Fibroblast of the aortic adventitia (primary cell): Measurements from ENCODE around the gene IL21. TPM values are rescaled to one million over a fixed set of nuclear protein-coding genes. Genes with fewer than 3 reads are reported as not detected.
"Not testable (repeated sequence)": the region's sequence is repeated elsewhere in the genome, so short reads cannot be mapped to it uniquely, and the experiment has no call there.

ENCODE experiments used
- DNase-seq: peaks from one replicate; pipeline ENCODE4 v3.0.0-alpha.2; 2010; ENCODE audit warnings: low read depth
- H3K4me3 ChIP-seq: 2 replicates; pipeline ENCODE4 v1.5.1; 2011; ENCODE audit warnings: low read depth, mild to moderate bottlenecking, control low read depth, low read length, moderate library complexity
- total RNA-seq: library from RNA; depleted of rRNA; stranded (reverse); fragments of >200 nt; gene quantifications from 2 replicates; pipeline ENCODE4 v1.2.3, GENCODE V29; 2012; ENCODE audit warnings: low replicate concordance
- TF ChIP-seq, protein P1 (sequence below): IDR thresholded peaks from 2 replicates; pipeline ENCODE4 v1.5.1; 2011; ENCODE audit warnings: mild to moderate bottlenecking, low read length, control low read depth, inconsistent platforms; ENCODE audit not compliant: insufficient read depth

IL21 gene
- total RNA-seq, 1 donor = not detected

DNA sequence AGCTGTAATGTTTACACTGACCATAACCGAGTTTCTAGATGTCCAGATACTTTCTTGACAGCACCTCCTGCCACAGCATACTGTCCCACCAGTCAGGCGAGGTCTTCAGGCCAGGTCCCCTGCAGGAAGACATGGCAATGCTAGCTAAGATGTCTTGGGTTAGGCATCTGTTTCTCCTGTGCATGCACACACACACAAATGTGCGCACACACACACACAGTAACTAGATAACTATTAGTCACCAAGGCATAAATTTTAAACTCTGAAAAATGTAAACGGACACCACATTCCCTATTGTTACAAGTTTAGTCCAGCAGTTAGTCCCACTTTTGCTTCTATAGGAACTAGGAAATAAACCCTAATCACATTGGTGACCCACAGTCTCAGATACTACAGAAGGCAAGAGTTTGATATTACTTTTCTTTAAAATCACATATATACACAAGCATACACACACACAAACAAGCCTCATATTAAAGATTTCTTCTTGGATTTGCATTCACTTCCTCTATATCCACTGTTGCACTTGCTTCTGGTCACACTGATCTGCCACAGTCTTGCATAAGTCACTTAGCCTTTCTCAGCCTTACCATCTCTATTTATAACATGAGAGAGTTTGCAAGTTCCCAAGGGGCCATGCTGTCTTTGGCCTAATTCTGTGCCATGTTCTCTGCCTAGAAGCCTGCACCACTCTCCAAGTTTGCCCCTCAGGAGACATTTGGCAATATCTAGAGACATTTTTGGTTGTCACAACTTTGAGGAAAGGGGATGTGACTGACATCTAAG is 32.2 kb downstream of the IL21 start:
- no peak overlapping the region for H3K4me3 ChIP-seq
- DNase-seq = peak; percentile 40
- TF ChIP-seq, protein P1, sequence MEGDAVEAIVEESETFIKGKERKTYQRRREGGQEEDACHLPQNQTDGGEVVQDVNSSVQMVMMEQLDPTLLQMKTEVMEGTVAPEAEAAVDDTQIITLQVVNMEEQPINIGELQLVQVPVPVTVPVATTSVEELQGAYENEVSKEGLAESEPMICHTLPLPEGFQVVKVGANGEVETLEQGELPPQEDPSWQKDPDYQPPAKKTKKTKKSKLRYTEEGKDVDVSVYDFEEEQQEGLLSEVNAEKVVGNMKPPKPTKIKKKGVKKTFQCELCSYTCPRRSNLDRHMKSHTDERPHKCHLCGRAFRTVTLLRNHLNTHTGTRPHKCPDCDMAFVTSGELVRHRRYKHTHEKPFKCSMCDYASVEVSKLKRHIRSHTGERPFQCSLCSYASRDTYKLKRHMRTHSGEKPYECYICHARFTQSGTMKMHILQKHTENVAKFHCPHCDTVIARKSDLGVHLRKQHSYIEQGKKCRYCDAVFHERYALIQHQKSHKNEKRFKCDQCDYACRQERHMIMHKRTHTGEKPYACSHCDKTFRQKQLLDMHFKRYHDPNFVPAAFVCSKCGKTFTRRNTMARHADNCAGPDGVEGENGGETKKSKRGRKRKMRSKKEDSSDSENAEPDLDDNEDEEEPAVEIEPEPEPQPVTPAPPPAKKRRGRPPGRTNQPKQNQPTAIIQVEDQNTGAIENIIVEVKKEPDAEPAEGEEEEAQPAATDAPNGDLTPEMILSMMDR = no peak

- TF ChIP-seq, protein P1 = no peak
- DNase-seq = peak; percentile 91
- H3K4me3 ChIP-seq = no peak overlapping the region
These were observed 36.3 kb downstream of the IL21 start for GRCh38 chr4:122584519-122584918.

DNA sequence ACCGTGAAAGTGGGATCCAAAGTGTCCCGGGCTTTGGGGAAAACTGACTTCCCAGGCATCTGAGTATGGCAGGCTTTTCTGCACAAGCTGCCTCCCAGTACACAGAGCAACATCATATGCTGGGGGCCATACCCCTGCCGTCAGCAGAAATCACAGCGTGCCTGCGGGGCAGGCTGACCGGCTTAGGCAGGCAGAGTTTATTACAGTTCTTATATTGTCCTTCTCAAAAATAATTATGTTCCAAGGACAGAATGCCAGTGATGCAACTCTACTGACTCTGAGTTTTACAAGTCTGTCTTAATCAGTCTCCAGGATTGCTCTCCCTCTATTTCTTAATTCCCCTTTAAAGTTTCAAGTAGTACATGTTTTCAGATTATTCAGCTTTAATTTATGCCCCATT is 37.0 kb downstream of the IL21 start:
- DNase-seq = peak; percentile 59
- TF ChIP-seq, protein P1 = no peak
- no peak overlapping the region for H3K4me3 ChIP-seq

DNA sequence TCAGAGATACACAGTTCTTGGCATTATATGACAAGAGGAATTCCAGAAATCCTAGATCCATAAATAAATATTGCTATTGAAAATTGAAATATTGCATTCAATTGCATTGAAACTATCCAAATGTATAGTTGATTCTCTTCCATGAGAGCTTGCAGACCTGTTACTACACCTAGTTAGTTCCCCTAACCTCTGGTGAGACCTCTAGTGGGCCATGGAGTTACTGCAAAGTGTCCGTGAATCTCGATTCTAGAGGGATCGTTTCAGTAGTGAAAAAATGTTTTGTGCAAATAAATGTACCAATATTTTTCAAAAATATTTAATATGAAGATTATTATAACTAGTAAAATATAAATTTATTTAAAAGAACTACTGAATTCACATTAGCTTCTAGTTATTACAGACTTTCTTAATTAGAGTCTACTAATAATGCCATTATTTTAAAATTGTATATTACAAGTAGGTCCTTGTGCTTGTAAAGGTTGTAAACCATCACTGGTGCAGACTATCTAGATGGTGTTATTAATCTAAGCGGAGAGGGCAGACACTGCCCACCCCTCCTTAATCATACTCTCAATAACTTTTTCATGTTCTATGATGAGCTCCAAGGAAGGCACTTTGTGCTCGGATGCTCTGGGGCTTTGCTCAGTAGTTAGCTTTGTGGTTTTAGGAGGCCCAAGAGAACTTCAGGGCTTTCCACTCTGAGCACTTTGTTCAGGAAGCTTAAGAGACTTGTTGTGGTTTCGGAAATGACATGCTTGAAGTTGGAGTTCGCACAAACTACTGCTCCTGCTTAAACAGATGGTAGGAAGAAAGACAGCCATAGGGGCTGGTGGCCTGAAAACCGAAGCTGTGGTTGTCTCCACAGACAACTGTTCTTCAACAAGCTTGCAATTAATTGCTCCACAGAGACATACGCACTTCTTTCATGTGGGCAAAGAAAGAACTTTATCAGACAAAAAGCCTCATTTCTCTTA is 42.8 kb downstream of the IL21 start:
- no peak overlapping the region for H3K4me3 ChIP-seq
- DNase-seq = peak; percentile 53
- TF ChIP-seq, protein P1 = peak; percentile 92

DNA sequence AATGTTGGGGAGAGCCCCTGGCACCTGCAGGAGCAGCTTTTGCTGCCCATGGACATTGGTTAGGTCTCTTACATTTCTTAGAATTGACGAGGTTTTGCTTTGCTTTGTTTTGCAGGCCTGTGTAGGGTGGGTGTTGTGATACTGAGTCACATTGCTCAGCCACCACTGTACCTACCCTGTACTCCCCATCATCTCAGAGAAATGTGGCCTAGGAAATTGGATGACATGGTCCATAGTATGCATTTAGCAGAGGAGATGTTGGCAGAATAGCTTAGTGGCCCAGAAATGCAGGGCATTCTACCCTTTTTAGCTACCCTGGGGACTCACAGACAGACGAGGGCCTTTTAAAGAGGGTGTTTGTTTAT is 43.7 kb downstream of the IL21 start:
- no peak for DNase-seq
- H3K4me3 ChIP-seq = no peak overlapping the region
- TF ChIP-seq, protein P1 = no peak

DNA sequence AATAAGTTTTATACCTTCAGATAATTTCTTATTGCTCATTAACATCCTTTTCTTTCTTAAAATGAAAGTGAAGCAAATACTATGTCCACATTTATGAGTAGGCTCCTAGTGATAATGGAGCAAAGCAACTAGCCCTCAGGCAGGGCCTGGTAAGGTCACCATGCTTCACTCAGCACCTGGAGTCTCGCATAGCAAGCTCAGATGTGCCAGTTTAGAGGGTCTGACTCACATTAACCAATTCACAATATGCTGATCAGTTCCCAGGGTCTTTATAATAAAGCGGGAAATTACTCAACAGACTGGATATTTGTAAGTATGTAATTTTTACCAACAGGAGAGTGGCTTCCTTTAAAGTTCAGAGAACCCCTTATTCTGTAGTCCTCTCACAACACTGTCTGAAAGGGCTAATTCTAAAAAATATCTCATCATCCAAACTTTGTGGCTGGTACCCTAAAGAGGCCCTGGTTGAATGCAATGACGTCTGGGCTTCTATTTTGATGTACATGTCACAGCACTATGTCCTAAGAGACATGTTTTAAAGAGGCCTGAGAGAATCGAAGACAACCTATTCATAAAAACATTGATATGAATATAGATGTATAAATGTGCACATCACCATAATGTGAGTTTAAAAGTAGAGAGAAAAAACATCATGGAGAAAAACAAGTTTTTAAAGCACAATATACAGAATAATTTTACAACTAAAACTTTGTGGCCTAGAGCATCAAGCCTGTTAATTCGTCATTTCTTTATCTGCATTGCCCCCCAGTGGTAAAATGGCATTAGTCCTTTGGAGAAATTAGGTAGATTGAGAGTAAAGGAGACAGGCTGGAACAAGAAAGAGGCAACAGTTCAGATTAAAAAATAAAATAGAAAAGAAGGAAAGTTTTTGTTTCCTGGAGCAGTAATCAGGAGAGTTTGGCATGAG is 44.3 kb downstream of the IL21 start:
- no peak overlapping the region for H3K4me3 ChIP-seq
- TF ChIP-seq, protein P1 = peak; percentile 60
- peak; percentile 76 for DNase-seq

DNA sequence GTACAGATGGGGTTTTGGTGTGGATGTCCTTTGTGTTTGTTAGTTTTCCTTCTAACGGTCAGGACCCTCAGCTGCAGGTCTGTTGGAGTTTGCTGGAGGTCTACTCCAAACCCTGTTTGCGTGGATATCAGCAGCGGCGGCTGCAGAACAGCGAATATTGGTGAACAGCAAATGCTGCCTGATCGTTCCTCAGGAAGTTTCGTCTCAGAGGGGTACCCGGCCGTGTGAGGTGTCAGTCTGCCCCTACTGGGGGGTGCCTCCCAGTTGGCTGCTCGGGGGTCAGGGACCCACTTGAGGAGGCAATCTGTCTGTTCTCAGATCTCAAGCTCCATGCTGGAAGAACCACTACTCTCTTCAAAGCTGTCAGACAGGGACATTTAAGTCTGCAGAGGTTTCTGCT is 46.5 kb downstream of the IL21 start:
- not testable (repeated sequence) for H3K4me3 ChIP-seq, DNase-seq
